Central memory CD8-positive, alpha-beta T cell (primary cell): Measurements from ENCODE around the gene NXPE4.
"Not testable (repeated sequence)": the region's sequence is repeated elsewhere in the genome, so short reads cannot be mapped to it uniquely, and the experiment has no call there.

ENCODE experiments used
- ATAC-seq: fragments of 150-1000 bp; cut with Tn5 transposase; replicated peaks from 2 replicates; pipeline ENCODE4 v1.10.0; 2022; ENCODE audit warnings: mild to moderate bottlenecking, moderate FRiP score, moderate number of reproducible peaks; ENCODE audit not compliant: poor library complexity, severe bottlenecking; ENCODE audit errors: extremely low read depth
- DNase-seq, 2 donors: peaks; one replicate each; pipeline ENCODE4 v3.0.0; 2021; ENCODE audit warnings: low spot score in 2 of 2
- H3K27ac Mint-ChIP-seq: one replicate; pipeline ENCODE4 v1.8.0; 2022; ENCODE audit warnings: low read depth, mild to moderate bottlenecking, moderate library complexity, mixed read lengths
- H3K27me3 Mint-ChIP-seq: one replicate; pipeline ENCODE4 v1.8.0; 2022; ENCODE audit warnings: mixed read lengths
- H3K36me3 Mint-ChIP-seq: one replicate; pipeline ENCODE4 v1.8.0; 2022; ENCODE audit warnings: mild to moderate bottlenecking, moderate library complexity, mixed read lengths; ENCODE audit not compliant: insufficient read depth
- H3K4me1 Mint-ChIP-seq: one replicate; pipeline ENCODE4 v1.8.0; 2022; ENCODE audit warnings: mixed read lengths
- H3K4me3 Mint-ChIP-seq: one replicate; pipeline ENCODE4 v1.8.0; 2022; ENCODE audit warnings: mild to moderate bottlenecking, moderate library complexity, mixed read lengths
- H3K9me3 Mint-ChIP-seq: one replicate; pipeline ENCODE4 v1.8.0; 2022; ENCODE audit warnings: mixed read lengths

Gene NXPE4

DNA sequence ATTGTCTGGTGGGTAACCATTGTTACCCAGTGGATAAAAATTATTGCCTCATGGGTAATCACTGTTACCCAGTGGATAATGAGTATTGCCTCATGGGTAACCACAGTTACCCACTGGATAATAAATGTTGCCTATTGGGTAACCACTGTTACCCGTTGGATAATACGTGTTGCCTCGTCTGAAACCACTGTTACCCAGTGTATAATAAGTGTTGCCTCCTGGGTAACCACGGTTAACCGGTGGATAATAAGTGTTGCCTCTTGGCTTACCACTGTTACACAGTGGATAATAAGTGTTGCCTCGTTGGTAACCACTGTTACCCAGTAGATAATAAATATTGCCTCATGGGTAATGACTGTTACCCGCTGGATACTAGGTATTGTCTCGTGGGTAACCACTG lies 20.9 kb upstream of the NXPE4 start:
- H3K9me3 Mint-ChIP-seq = no peaks in the 10 kb centered on the region
- no peaks in the 10 kb centered on the region for H3K27me3 Mint-ChIP-seq
- no peak overlapping the region for H3K4me3 Mint-ChIP-seq
- ATAC-seq (no peak), DNase-seq (no peak)
- no peak overlapping the region for H3K27ac Mint-ChIP-seq
- H3K4me1 Mint-ChIP-seq = no peaks in the 10 kb centered on the region
- H3K36me3 Mint-ChIP-seq = no peaks in the 10 kb centered on the region

DNA sequence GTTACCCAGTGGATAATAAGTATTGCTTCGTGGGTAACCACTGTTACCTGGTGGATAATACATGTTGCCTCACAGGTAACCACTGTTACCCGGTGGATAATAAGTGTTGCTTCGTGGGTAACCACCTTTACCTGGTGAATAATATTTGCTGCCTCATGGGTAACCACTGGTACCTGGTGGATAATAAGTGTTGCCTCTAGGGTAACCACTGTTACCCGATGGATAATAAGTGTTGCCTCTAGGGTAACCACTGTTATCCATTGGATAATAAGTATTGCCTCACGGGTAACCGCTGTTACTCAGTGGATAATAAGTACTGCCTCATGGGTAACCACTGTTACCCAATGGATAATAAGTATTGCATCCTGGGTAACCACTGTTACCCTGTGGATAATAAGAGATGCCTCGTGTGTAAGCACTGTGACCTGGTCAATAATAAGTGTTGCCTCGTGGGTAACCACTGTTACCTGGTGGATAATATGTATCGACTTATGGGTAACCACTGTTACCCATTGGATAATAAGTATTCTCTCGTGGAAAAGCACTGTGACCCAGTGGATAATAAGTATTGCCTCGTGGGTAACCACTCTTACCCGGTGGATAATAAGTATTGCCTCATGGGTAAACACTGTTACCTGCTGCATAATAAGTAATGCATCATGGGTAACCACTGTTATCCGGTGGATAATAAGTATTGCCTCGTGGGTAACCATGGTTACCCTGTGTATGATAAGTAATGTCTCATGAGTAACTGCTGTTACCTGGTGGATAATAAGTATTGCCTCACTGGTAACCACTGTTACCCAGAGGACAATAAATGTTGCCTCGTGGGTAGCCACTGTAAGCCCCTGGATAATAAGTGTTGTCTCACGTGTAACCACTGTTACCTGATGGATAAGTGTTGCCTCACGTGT lies 20.1 kb upstream of the NXPE4 start:
- H3K4me1 Mint-ChIP-seq = no peaks in the 10 kb centered on the region
- H3K36me3 Mint-ChIP-seq = no peaks in the 10 kb centered on the region
- no peak for DNase-seq
- no peaks in the 10 kb centered on the region for H3K27me3 Mint-ChIP-seq
- no peak for ATAC-seq
- H3K4me3 Mint-ChIP-seq = no peak overlapping the region
- no peak overlapping the region for H3K27ac Mint-ChIP-seq
- no peaks in the 10 kb centered on the region for H3K9me3 Mint-ChIP-seq

DNA sequence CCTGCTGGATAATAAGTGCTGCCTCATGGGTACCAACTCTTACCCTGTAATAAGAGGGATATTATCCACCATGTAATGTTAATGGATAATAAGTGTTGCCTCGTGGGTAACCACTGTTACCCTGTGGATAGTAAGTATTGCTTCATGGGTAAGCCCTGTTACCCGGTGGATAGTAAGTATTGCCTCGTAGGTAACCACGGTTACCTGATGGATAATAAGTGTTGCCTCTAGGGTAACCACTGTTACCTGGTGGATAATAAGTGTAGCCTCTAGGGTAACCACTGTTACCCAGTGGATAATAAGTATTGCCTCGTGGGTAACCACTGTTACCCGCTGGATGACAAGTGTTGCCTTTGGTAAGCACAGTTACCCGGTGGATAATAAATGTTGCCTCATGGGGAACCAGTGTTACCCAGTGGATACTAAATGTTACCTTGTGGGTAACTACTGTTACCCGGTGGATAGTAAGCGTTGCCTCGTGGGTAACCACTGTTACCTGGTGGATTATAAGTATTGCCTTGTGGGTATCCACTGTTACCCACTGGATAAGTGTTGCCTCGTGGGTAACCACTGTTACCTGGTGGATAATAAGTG lies 18.6 kb upstream of the NXPE4 start:
- ATAC-seq = no peak
- H3K4me3 Mint-ChIP-seq = no peak overlapping the region
- H3K4me1 Mint-ChIP-seq = no peaks in the 10 kb centered on the region
- H3K9me3 Mint-ChIP-seq = no peaks in the 10 kb centered on the region
- H3K27ac Mint-ChIP-seq = no peak overlapping the region
- no peaks in the 10 kb centered on the region for H3K36me3 Mint-ChIP-seq
- no peaks in the 10 kb centered on the region for H3K27me3 Mint-ChIP-seq
- DNase-seq = no peak

DNA sequence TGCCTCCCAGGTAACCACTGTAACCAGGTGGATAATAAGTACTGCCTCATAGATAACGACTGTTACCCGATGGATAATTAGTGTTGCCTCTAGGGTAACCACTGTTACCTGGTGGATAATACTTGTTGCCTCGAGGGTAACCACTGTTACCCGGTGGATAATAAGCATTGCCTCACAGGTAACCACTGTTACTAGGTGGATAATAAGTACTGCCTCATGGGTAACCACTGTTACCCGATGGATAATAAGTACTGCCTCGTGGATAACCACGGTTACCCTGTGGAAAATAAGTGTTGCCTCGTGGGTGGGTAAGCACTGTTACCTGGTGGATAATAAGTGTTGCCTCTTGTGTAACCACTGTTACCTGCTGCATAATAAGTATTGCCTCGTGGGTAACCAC lies 17.5 kb upstream of the NXPE4 start:
- H3K27ac Mint-ChIP-seq, H3K36me3 Mint-ChIP-seq, ATAC-seq, H3K4me1 Mint-ChIP-seq, H3K9me3 Mint-ChIP-seq, H3K4me3 Mint-ChIP-seq, H3K27me3 Mint-ChIP-seq, DNase-seq: not testable (repeated sequence)

DNA sequence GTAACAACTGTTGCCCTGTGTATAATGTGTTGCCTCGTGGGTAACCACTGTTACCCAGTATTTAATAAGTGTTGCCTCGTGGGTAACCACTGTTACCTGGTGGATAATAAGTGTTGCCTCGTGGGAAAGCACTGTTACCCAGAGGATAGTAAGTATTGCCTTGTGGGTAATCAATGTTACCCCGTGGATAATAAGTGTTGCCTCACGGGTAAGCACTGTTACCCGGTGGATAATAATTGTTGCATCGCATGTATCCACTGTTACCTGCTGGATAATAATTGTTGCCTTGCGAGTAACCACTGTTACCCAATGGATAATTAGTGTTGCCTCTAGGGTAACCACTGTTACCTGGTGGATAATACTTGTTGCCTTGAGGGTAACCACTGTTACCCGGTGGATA lies 17.1 kb upstream of the NXPE4 start:
- no peak overlapping the region for H3K4me3 Mint-ChIP-seq
- ATAC-seq = no peak
- H3K27ac Mint-ChIP-seq = no peak overlapping the region
- no peaks in the 10 kb centered on the region for H3K9me3 Mint-ChIP-seq
- DNase-seq = no peak
- no peaks in the 10 kb centered on the region for H3K36me3 Mint-ChIP-seq
- H3K27me3 Mint-ChIP-seq = no peaks in the 10 kb centered on the region
- no peaks in the 10 kb centered on the region for H3K4me1 Mint-ChIP-seq

DNA sequence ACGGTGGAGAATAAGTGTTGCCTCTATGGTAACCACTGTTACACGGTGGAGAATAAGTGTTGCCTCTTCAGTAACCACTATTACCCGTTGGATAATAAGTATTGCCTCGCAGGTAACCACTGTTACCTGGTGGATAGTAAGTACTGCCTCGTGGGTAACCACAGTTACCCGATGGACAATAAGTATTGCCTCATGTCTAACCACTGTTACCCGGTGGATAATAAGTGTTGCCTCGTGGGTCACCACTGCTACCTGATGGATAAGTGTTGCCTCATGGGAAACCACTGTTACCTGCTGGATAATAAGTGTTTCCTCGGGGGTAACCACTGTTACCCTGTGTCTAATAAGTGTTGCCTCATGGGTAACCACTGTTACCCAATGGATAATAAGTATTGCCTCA lies 16.6 kb upstream of the NXPE4 start:
- not testable (repeated sequence) for DNase-seq, H3K9me3 Mint-ChIP-seq, H3K4me1 Mint-ChIP-seq, H3K4me3 Mint-ChIP-seq, H3K36me3 Mint-ChIP-seq, H3K27me3 Mint-ChIP-seq, H3K27ac Mint-ChIP-seq, ATAC-seq

DNA sequence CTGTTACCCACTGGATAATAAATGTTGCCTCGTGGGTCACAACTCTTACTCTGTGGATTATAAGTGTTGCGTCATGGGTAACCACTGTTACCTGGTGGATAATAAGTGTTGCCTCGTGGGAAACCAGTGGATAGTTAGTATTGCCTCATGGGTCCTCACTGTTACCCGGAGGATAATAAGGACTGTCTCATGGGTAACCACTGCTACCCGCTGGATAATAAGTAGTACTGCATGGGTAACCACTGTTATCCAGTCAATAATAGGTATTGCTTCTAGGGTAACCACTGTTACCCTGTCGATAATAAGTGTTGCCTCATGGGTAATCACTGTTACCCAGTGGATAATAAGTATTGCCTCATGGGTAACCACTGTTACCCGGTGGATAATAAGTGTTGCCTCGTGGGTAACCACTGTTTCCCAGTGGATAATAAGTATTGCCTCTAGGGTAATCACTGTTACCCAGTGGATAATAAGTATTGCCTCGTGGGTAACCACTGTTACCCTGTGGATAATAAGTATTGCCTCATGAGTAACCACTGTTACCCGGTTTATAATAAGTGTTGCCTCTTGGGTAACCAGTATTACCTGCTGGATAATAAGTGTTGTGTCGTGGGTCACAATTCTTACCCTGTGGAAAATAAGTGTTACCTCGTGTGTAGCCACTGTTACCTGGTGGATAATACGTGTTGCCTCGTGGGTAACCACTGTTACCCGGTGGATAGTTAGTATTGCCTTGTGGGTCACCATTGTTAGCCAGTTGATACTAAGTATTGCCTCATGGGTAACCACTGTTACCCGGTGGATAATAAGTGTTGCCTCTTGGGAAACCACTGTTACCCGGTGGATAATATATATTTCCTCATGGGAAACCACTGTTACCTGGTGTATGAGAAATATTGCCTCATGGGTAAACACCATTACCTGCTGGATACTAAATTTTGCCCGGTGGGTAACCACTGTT lies 15.7 kb upstream of the NXPE4 start:
- no peaks in the 10 kb centered on the region for H3K4me1 Mint-ChIP-seq

DNA sequence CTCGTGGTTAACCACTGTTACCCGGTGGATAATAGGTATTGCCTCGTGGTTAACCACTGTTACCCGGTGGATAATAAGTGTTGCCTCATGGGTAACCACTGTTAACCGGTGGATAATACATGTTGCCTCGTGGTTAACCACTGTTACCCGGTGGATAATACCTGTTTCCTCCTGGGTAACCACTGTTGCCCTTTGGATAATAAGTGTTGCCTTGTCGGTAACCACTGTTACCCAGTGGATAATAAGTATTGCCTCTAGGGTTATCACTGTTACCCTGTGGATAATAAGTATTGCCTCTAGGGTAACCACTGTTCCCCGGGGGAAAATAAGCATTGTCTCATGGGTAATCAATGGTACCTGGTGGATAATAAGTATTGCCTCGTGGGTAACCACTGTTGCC lies 15.0 kb upstream of the NXPE4 start:
- no peak overlapping the region for H3K27ac Mint-ChIP-seq
- DNase-seq (no peak), ATAC-seq (no peak)
- H3K4me1 Mint-ChIP-seq = no peaks in the 10 kb centered on the region
- no peaks in the 10 kb centered on the region for H3K36me3 Mint-ChIP-seq
- H3K4me3 Mint-ChIP-seq = no peak overlapping the region
- H3K9me3 Mint-ChIP-seq = no peaks in the 10 kb centered on the region
- no peaks in the 10 kb centered on the region for H3K27me3 Mint-ChIP-seq

More for the DNA sequence above, 15.7 kb upstream of the NXPE4 start:
- no peak overlapping the region for H3K27ac Mint-ChIP-seq
- H3K36me3 Mint-ChIP-seq = no peaks in the 10 kb centered on the region
- H3K9me3 Mint-ChIP-seq = no peaks in the 10 kb centered on the region
- ATAC-seq (no peak), DNase-seq (no peak)
- no peaks in the 10 kb centered on the region for H3K27me3 Mint-ChIP-seq
- no peak overlapping the region for H3K4me3 Mint-ChIP-seq

DNA sequence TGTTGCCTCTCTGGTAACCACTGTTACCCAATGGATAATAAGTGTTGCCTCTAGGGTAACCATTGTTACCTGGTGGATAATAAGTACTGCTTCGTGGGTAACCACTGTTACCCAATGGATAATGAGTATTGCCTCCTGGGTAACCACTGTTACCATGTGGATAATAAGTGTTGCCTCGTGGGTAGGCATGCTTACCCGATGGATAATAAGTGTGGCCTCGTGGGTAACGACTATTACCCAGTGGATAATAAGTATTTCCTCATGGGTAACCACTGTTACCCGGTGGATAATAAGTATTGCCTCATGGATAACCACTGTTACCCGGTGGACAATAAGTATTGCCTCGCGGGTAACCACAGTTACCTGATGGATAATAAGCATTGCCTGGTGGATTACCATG lies 13.8 kb upstream of the NXPE4 start:
- H3K27me3 Mint-ChIP-seq = no peaks in the 10 kb centered on the region
- DNase-seq (no peak), ATAC-seq (no peak)
- no peaks in the 10 kb centered on the region for H3K36me3 Mint-ChIP-seq
- H3K9me3 Mint-ChIP-seq = no peaks in the 10 kb centered on the region
- H3K4me3 Mint-ChIP-seq = no peak overlapping the region
- no peak overlapping the region for H3K27ac Mint-ChIP-seq
- H3K4me1 Mint-ChIP-seq = no peaks in the 10 kb centered on the region

DNA sequence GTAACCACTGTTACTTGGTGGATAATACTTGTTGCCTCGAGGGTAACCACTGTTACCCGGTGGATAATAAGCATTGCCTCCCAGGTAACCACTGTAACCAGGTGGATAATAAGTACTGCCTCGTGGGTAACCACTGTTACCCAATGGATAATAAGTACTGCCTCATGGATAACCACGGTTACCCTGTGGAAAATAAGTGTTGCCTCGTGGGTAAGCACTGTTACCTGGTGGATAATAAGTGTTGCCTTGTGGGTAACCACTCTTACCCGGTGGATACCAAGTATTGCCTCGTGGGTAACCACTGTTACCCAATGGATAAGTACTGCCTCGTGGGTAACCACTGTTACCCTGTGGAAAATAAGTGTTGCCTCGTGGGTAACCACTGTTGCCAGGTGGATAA lies 13.0 kb upstream of the NXPE4 start:
- H3K27ac Mint-ChIP-seq, ATAC-seq: not testable (repeated sequence)

DNA sequence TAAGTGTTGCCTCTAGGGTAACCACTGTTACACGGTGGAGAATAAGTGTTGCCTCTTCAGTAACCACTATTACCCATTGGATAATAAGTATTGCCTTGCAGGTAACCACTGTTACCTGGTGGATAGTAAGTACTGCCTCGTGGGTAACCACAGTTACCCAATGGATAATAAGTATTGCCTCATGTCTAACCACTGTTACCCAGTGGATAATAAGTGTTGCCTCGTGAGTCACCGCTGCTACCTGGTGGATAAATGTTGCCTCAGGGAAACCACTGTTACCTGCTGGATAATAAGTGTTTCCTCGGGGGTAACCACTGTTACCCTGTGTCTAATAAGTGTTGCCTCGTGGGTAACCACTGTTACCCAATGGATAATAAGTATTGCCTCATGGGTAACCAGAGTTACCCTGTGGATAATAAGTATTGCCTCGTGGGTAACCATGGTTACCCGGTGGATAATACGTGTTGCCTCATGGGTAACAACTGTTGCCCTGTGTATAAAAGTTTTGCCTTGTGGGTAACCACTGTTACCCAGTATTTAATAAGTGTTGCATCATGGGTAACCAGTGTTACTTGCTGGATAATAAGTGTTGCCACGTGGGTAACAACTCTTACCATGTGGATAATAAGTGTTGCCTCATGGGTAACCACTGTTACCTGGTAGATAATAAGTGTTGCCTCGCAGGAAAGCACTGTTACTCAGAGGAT lies 12.3 kb upstream of the NXPE4 start:
- no peak overlapping the region for H3K27ac Mint-ChIP-seq
- no peaks in the 10 kb centered on the region for H3K4me1 Mint-ChIP-seq
- no peak overlapping the region for H3K4me3 Mint-ChIP-seq
- H3K9me3 Mint-ChIP-seq = no peaks in the 10 kb centered on the region
- no peak for DNase-seq
- H3K36me3 Mint-ChIP-seq = no peaks in the 10 kb centered on the region
- no peak for ATAC-seq
- no peaks in the 10 kb centered on the region for H3K27me3 Mint-ChIP-seq

More for the DNA sequence above, 13.0 kb upstream of the NXPE4 start:
- not testable (repeated sequence) for DNase-seq, H3K4me1 Mint-ChIP-seq, H3K4me3 Mint-ChIP-seq, H3K27me3 Mint-ChIP-seq, H3K9me3 Mint-ChIP-seq, H3K36me3 Mint-ChIP-seq

DNA sequence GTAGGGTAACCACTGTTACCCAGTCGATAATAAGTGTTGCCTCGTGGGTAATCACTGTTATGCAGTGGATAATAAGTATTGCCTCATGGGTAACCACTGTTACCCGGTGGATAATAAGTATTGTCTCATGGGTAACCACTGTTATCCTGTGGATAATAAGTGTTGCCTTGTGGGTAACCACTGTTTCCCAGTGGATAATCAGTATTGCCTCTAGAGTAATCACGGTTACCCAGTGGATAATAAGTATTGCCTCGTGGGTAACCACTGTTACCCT lies 11.2 kb upstream of the NXPE4 start:
- not testable (repeated sequence) for H3K9me3 Mint-ChIP-seq, H3K4me1 Mint-ChIP-seq, H3K27ac Mint-ChIP-seq, H3K27me3 Mint-ChIP-seq, DNase-seq, H3K4me3 Mint-ChIP-seq, ATAC-seq, H3K36me3 Mint-ChIP-seq
